Activated T-cell treated with anti-CD3 and anti-CD28 coated beads, Interleukin-2, amount 50 U/mL, for 1 hour (primary cell): Measurements from ENCODE around the gene FAM3B.
A peak's percentile ranks its signal among the peaks of the same experiment; 100 is the strongest.

Experiments used
- DNase-seq: peaks from one replicate; pipeline ENCODE4 v3.0.0-alpha.2; 2020

The FAM3B gene

DNA sequence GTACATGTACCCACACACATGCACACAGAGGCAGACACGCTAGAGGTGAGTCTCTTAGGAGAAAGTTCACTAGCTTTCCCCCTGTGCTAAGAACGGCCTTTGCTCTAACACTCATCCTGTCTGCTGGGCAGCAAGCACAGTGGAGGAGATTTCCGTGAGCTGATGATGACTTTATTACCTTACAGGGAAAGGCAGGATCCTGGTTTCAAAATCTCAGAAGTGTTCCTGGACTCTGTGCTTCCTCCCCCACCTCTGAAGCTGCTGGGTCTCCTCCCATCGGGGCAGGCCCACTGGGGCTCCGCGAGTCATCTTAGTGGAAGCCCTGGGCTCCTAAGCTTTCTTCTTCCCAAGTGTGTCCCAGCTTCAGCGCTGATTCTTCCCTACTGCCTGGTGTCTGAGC is 2.7 kb downstream of the FAM3B start:
- DNase-seq: no peak

DNA sequence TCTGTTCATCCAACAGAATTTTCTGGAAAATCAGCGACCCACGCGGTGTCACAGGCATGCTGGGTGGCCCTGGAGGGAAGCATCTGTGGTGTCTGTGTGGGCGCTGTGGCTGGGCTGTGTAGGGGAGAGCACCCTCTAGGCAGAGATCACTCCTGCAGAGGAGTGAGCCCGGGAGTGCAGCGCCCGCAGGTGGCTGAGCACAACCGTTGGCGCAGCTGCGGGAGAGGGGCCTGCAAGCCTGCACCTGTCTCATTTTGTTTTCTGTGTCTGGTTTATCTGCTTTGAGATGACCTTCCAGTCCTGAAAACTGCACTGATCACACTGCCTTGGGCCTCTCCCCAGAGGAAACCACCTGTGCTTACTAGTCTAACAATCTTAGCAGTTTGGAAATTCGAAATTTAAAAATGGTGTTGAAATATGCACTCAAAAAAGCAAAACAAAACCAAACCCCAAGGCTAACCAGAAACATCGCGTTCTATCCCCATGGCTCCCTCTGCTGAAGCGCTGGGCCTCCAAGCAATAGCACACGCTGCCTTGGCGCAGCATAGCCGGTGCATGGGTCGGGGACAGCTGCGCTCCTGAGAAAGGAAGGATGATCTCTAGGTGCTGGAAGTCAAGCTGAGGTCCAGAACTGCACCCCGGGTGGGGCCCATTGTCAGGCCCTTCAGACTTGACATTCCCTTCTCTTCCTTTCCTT is 4.8 kb downstream of the FAM3B start:
- DNase-seq: peak; percentile 34

DNA sequence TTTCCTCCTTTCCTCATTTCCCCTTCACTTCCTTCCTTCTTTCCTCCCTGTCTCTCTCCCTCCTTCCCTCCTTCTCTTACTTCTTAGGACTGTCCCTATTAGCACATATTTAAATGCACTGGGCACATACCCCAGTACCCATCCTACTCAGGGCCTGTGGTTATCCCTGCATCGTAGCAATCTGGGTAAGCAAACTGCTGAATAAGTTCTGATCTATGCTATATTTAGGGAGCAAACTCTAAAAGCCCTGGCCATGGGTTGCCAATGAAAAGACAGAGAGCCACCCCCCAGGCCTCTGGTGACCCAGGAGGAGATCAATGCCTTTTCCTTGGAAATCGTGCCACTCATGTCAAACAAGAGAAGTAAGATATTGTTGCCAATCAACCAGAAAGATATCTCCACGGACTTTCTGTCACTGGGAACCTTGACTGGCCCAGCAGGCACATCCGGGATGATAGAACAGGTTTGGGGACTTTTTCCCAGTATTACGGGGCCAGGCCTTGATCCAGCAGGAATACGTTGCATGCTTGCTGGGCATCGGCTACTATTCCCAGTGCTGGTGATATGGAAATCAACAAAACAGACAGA is 5.4 kb downstream of the FAM3B start:
- DNase-seq: no peak

DNA sequence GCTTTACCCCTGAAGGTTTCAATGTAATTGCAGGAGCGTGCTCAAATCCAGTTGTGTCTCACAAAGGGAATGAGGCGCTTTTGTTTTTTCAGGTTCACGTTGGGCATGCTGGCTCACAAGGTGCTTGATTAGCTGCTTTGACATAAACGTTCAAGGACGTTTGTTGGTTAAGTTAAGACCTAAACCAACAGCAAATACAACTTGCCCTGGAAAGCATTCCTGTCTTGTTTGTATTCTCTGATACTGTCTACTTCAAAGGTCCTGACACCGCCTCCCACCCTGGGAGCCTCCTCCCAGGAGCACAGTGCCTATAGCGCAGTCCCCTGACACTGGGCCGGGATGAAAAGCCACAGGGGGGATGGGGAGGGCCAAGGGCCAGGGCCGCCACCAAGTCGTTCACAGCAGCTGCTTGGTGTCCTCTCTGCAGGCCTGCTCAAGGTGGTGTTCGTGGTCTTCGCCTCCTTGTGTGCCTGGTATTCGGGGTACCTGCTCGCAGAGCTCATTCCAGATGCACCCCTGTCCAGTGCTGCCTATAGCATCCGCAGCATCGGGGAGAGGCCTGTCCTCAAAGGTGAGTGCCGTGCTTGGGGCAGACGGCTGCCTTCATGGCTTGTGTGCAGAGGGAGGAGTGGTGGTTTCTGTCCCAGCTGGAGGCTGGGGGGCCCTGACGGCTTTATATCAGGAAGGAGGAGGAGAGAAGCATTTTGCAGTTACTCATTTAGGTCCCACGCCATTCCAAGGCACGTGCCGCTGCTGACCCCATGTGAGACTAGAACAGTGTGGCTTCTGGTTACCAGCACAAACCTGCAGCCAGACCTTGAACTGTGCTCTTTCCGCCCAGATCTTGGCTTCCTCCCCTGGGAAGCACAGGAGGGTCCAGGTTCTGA is 6.1 kb downstream of the FAM3B start:
- no peak for DNase-seq

DNA sequence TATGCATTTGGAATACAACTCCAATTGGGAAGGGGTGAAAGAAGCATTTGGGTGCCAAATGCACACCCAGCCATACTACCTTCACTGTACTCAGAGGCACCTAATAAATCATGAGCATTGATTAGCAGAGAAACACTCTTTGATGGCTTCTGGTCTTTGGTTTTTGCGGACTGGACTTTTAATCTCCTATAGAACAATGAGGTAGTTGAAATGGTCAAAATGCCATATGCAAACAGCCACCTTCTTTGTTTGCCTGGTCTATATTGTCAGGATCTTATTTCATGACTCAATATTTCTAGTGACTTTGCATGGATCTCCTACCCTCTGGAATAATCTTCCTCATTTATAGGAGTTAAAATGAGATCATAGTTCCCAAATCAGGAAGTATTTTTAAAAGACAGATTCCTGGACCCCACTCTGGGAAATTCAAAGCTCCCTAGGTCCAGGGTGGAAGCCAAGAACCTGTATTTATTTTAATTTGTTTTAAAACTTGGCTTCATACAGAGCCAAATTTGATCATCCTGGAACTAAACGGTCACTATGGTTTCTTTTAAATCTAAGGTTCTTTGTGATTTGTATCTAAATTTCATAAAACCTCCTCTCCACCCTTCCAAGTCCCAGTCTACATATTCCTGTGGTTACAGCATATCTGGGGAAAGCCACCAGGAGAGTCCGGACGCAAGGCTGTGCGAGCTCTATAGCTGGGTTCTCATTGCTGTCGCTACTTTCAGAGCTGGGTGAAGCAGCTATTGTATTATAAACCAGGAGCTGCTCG is 8.7 kb downstream of the FAM3B start:
- DNase-seq: no peak

DNA sequence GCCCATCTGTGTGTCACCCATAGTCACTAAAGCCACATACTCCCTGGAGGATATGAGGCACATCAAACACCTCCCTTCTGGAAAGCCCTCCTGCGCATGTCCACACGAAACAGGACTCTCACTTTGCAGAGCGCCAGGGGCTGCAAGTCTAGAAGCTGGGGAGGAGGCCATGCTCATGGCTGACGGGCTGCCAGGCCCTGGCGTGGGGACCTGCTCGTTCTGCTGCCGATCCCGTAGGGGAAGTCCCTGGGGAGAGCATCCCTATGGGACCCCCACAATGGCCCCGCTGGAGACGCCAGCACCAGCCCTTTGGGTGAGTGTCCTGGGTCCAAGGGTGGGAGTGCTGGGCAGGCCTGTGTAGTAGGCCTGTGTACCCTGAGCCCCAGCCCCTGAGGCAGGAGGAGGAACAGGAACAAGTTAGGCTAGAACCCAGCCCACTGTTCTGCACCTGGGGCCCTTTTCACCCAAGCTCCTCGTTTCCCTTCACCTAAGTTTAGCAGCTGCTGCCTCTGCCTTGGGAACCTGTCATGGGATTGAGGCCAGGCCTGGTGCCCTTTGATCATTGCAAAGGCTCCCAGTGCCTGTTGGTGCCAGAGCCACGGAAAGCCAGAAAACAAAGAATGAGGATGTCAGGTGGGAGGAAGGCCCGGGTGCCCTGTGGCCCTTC is 9.9 kb downstream of the FAM3B start:
- DNase-seq: no peak

DNA sequence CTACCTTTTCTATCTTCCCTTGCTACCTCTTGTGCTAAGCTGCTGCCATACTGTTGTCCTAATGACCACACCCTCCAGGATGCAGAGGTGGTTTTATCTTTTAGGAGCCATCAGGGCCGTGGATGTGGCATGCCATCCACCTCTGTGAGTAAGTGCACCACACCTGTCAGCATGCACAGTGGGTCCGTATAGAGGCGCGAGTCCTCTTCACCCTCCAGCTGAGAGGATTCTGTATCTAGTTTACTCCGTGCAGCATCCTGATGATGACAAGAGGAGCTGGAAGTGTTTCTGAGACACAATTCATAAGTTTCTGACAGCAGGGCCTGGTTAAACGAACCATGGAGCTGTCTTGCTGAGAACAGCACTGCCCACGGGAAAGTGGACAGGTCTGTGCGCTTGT is 11.2 kb downstream of the FAM3B start:
- no peak for DNase-seq

DNA sequence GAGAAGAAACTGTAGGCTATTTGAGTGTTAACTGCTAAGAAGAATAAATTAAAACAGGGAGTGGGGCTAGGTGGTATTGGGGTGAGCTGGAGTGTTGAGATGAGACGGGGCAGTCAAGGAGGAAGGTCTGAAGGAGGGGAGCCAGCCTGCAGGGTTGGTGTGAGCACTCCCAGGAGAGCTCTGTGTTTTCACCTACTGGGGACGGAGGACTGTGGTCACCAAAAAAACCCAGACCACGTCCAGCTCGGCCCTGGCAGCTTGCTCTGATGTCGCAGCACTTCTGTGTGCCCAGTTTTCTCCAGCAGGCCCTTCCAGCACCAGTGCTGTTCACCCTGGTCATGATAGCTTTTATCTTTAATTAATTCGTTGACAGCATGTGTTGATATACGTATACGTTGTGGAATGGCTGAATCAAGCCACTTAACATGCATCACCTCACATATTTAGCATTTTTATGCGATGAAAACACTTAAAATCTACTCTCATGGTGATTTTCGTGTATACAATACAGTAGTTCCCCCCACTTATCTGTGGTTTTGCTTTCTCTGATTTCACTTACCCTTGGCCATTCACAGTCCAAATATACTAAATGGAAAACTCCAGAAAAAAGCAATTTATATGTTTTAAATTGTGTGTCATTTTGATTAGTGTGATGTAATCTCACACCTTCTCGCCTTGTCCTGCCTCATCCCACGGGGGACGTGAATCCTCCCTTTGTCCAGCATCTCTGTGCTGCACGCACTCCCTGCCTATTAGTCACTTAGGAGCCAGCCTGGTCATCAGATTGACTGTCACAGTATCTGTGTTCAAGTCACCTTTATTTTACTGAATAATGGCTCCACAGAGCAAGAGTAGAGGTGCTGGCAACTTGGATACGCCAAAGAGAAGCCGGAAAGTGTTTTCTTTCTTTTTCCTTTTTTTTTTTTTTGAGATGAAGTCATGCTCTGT is 12.3 kb downstream of the FAM3B start:
- no peak for DNase-seq

DNA sequence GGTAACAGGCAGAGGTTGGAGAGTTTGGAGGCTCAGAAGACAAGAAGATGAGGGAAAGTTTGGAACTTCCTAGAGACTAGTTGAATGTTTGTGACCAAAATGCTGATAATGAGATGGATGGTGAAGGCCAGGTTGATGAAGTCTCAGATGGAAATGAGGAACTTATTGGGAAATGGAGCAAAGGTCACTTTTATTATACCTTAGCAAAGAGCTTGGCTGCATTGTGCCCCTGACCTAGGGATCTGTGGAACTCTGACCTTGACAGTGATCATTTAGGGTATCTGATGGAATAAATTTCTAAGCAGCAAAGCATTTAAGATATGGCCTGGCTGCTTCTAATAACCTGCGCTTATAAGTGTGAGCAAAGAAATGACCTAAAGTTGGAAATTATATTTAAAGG is 17.2 kb downstream of the FAM3B start:
- no peak for DNase-seq

DNA sequence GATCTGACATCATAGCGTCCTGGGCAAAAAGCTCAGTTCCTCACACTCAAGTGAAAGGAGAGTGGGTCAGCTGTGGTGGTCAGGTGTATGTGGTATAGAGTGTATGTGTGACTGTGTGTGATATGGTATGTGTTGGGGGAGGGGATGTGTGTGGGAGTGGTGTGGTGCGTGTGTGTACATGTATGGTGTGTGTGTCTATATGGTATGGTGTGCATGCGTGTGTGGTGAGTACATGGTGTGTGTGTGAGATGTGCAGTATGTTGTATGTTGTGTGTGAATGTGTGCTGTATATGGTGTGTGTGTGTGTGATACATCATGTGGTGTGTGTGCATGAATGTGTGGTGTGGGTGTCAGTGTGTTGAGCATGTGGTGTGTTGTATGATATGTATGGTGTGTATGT is 20.9 kb downstream of the FAM3B start:
- no peak for DNase-seq

DNA sequence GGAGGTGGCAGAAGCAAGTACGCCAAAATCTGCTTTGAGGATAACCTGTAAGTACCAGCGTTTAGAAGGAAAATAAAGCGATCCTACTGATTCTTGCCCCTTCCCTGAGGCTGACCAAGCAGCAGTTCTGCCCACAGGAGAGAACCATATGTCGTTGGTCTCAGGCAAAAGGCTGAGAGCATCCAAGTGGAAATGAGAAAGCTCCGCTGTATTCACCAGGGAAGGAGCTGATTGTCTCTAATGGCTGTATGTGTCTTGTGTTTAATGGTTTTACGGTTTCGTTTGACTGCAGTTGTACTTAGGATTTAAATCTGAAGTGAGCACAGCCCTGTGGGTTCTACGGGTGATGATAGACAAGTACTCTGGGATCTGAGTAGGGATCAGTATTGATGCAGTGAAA is 21.9 kb downstream of the FAM3B start:
- DNase-seq: no peak

DNA sequence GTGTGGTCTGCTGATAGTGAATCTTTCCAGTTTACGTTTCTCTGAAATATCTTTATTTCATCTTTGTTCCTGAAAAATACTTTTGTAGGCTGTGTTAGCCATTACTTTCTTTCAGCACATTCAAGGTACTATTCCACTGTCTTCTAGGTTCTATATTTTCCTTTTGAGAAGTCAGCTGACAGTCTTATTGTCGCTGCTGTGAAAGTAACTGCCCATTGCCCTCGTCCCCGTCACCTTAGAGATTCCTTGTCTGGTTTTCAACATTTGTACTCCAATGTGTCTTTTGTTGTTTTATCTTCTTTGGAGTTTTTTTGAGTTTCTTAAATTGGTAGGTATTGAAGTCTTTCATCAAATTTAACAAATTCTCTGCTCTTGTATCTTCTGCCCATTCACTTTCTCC is 25.4 kb downstream of the FAM3B start:
- no peak for DNase-seq

DNA sequence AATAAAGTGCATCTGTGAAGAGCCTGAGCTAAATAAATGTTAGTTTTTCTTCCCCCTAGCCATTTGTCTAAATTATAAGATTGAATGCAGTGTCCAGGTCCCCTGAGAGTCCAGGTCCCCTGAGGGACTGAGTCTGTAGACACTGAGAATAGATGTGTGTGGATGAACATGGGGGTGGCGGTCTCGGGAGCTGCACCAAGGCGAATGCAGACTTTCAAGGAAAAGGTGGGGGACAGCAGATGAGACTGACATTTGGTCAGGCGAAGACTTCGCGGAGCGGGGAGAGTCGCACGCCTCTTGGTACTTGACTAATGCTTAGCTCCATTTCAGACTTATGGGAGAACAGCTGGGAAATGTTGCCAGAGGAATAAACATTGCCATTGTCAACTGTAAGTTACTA is 27.5 kb downstream of the FAM3B start:
- no peak for DNase-seq

DNA sequence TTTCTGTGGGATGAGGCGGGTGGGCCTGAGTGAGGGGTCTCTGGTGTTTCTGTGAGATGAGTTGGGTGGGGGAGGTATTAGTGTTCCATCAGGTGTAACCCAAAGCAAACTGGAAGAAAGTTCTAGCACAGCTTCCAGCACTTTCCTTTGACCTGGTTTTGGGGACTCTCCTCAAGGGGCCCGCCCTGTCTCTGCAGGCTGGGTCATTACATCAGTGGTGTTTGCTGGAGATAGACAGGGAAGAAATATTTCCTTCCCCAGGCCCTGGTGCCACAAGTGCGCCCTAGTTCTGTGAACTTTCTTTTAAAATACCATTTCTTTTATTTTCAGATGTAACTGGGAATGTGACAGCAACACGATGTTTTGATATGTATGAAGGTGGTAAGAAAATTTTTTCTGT is 28.8 kb downstream of the FAM3B start:
- DNase-seq: no peak

DNA sequence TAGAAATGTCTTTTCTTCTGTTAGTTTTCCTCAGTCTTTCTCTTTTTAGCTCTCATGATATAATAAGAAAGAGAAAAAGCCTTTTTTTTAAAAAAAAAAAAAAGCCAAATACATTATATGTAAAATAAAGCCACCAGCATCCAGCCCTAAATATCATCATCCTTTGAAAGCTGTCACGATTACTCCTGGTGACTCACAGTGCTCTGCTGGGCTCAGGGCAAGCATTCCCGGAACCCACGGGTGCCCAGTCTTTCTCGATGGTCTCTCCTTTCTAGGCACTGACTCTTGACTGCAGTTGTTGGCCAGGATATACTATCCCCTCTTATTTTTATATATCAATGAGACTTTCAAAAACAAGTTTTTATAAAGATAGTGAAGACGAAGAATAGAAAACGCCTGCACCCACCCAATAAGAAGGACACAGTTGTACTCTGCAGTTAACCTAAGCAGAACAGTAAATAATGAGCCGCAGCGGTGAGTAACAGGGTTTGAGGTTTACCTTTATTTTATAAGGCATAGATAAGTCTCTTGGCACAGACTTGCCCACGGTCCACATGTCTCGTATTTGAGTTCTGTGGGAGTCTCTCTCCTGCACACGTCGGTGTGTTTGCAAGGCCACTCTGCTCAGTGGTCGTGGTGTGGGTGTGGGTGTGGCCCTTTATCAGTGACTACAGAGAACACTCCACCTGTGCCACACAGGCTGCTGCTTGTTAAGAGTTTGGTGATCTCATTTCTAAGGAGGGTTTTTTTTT is 29.5 kb downstream of the FAM3B start:
- DNase-seq: no peak

DNA sequence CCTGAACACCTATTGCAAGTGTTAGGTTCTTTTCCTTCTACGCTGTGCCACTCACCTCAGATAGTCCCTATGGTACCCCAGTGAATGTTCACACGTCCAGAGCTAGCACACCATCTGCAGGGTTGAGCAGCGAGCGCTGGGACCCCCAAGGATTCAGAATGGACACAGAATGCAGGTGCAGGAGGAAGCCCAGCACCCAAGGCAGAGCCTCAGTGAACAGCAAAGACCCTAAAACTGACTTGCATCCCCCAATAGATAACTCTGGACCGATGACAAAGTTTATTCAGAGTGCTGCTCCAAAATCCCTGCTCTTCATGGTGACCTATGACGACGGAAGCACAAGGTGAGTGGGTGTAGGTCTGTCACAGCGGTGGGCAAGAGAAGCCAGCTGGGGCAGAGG is 30.2 kb downstream of the FAM3B start:
- DNase-seq: no peak

DNA sequence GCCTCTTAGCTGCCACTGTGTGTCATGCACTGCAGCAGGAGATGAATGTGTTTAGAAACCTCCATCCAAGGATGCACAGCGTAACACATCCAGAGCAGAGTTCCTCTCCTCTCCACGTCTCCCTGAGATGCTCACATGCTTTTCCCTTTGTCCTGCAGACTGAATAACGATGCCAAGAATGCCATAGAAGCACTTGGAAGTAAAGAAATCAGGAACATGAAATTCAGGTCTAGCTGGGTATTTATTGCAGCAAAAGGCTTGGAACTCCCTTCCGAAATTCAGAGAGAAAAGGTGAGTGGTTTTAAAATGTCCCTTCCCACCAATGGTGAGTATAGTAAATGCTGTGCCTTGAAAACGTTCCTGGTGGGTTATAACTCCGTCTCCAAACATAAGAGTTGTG is 31.8 kb downstream of the FAM3B start:
- no peak for DNase-seq

DNA sequence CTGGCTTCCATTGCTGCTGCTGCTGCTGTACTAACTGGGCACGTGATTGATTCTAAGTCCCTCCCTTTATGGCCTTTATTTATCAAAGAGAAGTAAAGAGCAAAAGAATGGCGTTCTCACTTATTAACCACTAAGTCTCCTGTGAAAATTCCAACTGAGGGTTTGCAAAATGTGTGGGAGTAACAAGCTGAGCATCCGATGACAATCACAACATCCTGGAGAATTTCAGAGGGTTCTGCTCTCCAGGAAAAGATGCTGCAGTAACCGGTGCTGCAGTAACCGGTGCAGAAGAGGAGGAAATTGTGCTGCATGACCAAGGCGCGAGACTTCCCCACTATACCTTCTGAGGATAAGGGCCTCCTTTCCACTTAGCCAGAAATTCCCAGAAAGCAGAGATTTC is 32.5 kb downstream of the FAM3B start:
- DNase-seq: no peak

DNA sequence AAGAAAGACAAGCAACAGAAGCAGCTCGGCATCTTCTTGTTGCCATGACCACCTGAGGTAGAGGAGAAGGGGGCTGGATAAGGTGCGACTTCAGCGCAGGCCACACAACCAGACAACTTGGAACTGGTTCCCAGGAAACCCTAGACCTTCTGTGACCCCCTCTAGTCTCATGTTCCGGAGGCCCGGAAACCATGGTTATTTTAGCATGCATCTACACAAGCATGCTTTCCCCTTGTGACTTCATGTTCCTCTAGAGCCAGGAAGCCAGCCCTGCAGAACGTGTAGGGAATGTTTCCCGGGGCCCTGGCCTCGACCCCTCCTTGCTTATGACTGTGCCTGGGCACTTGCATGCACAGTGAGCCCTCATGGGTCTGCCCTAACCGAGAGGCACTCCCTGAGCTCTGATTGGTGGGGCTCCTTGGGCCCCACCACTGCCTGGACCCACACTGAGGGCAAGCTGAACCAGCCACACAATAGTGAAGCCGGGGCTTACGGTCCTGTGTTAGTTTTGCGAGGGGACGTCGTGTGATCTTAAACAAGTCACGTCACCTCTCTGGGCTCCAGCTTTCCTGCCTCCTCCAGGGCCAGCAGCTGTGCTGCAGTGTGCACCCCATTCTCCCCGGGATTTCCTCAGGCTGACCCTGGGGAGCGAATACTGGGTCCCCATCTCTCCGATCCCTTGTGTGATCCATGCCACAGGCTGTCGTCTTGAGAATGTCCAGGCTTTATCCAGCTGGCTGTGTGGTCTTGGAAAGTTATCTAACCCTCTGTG is 33.2 kb downstream of the FAM3B start:
- no peak for DNase-seq
